IMR-90 (cell line): ENCODE results near the gene COPA. TPM values are rescaled to one million over a fixed set of nuclear protein-coding genes. Genes with fewer than 3 reads are reported as not detected.

Source experiments
- ATAC-seq: fragments of 200-7000 bp; cut with Tn5 transposase; 2 replicates; pipeline ENCODE4 v1.9.1; 2020; ENCODE audit warnings: low read depth, mild to moderate bottlenecking, moderate library complexity
- BruUV-seq: library from RNA; stranded (reverse); fragments of 400-500 nt; replicated peaks from 2 replicates; lab custom pipeline; 2021; lab: Mats Ljungman, UMichigan
- CTCF ChIA-PET: fragments of 300-600 bp; formaldehyde crosslinking; extraction: SDS; loops from one replicate; lab custom pipeline; 2021; ENCODE audit warnings: antibody characterized with exemption; lab: Yijun Ruan, JAX
- POLR2A ChIA-PET: fragments of 300-600 bp; sonication (Branson Sonifier 250); formaldehyde crosslinking; loops from one replicate; lab custom pipeline; 2022; ENCODE audit warnings: antibody characterized with exemption; ENCODE audit not compliant: unreplicated experiment; lab: Charles Lee
- DNase-seq: peaks from one replicate; pipeline ENCODE4 v3.0.0; 2013
- H2AFZ ChIP-seq: replicated peaks from 2 replicates; pipeline ENCODE3; 2013; ENCODE audit warnings: low read length, mild to moderate bottlenecking; ENCODE audit not compliant: poor library complexity
- H2AK5ac ChIP-seq: 2 replicates; pipeline ENCODE4 v1.6.1; 2013; ENCODE audit warnings: low read depth, low read length, inconsistent platforms
- H2AK9ac ChIP-seq: replicated peaks from 2 replicates; pipeline ENCODE3; 2013; ENCODE audit warnings: mild to moderate bottlenecking, low read depth, low read length, moderate library complexity; ENCODE audit not compliant: poor library complexity
- H2BK120ac ChIP-seq: 2 replicates; pipeline ENCODE4 v1.6.1; 2013; ENCODE audit warnings: low read depth, low read length, inconsistent platforms
- H2BK15ac ChIP-seq: 3 replicates; pipeline ENCODE4 v1.6.1; 2013; ENCODE audit warnings: low read depth, low read length, inconsistent platforms
- H2BK20ac ChIP-seq: 2 replicates; pipeline ENCODE4 v1.6.1; 2013; ENCODE audit warnings: low read depth, mild to moderate bottlenecking, inconsistent platforms, low read length, moderate library complexity
- H2BK5ac ChIP-seq: 2 replicates; pipeline ENCODE4 v1.6.1; 2013; ENCODE audit warnings: mild to moderate bottlenecking, low read depth, low read length, inconsistent platforms; ENCODE audit not compliant: poor library complexity, severe bottlenecking
- H3K14ac ChIP-seq: replicated peaks from 2 replicates; pipeline ENCODE4 v1.6.1; 2013; ENCODE audit warnings: low read depth, low read length, inconsistent platforms
- H3K18ac ChIP-seq: 2 replicates; pipeline ENCODE4 v1.6.1; 2013; ENCODE audit warnings: low read depth, low read length, control low read depth
- H3K23ac ChIP-seq: 2 replicates; pipeline ENCODE4 v1.6.1; 2013; ENCODE audit warnings: low read depth, low read length, inconsistent platforms
- H3K27ac ChIP-seq: 2 replicates; pipeline ENCODE4 v1.5.1; 2013; ENCODE audit warnings: mild to moderate bottlenecking, control low read depth, low read length; ENCODE audit not compliant: insufficient read depth
- H3K27me3 ChIP-seq: 2 replicates; pipeline ENCODE4 v1.6.1; 2013; ENCODE audit warnings: low read length; ENCODE audit not compliant: control insufficient read depth, insufficient read depth
- H3K36me3 ChIP-seq: 2 replicates; pipeline ENCODE4 v1.6.1; 2013; ENCODE audit warnings: low read length, mixed read lengths; ENCODE audit not compliant: control insufficient read depth, insufficient read depth
- H3K4ac ChIP-seq: 2 replicates; pipeline ENCODE4 v1.6.1; 2013; ENCODE audit warnings: low read depth, low read length, inconsistent platforms
- H3K4me1 ChIP-seq: 2 replicates; pipeline ENCODE4 v1.6.1; 2013; ENCODE audit warnings: low read length, mixed read lengths; ENCODE audit not compliant: control insufficient read depth, insufficient read depth
- H3K4me2 ChIP-seq: 2 replicates; pipeline ENCODE4 v1.6.1; 2013; ENCODE audit warnings: low read depth, mild to moderate bottlenecking, control low read depth, low read length, moderate library complexity
- H3K4me3 ChIP-seq: 2 replicates; pipeline ENCODE4 v1.5.1; 2013; ENCODE audit warnings: low read depth, mild to moderate bottlenecking, control low read depth, low read length, moderate library complexity; ENCODE audit not compliant: insufficient read depth
- H3K56ac ChIP-seq: 2 replicates; pipeline ENCODE4 v1.6.1; 2013; ENCODE audit warnings: low read length, inconsistent platforms; ENCODE audit not compliant: insufficient read depth; ENCODE audit errors: extremely low read depth
- H3K79me1 ChIP-seq, 2 experiments: 2 replicates each; pipeline ENCODE4 v1.6.1; 2013; ENCODE audit warnings: low read length in 2 of 2, inconsistent platforms in 1 of 2, low read depth in 1 of 2
- H3K9ac ChIP-seq: 2 replicates; pipeline ENCODE4 v1.6.1; 2013; ENCODE audit warnings: low read depth, low read length, control low read depth
- H3K9me1 ChIP-seq: 2 replicates; pipeline ENCODE4 v1.6.1; 2013; ENCODE audit warnings: low read length, inconsistent platforms; ENCODE audit not compliant: insufficient read depth
- H3K9me3 ChIP-seq: 2 replicates; pipeline ENCODE4 v1.6.1; 2013; ENCODE audit warnings: low read length; ENCODE audit not compliant: control insufficient read depth, insufficient read depth
- H4K20me1 ChIP-seq: 2 replicates; pipeline ENCODE4 v1.6.1; 2013; ENCODE audit warnings: low read length, inconsistent platforms; ENCODE audit not compliant: insufficient read depth
- H4K5ac ChIP-seq: 2 replicates; pipeline ENCODE4 v1.6.1; 2013; ENCODE audit warnings: mild to moderate bottlenecking, low read depth, low read length, control low read depth
- H4K8ac ChIP-seq, 2 experiments: 2 replicates each; pipeline ENCODE4 v1.6.1; 2013; ENCODE audit warnings: low read depth in 2 of 2, low read length in 2 of 2, control low read depth in 1 of 2, inconsistent platforms in 1 of 2
- H4K91ac ChIP-seq: 2 replicates; pipeline ENCODE4 v1.6.1; 2013; ENCODE audit warnings: low read depth, low read length, inconsistent platforms; ENCODE audit not compliant: insufficient read depth
- MAFK ChIP-seq: IDR thresholded peaks from 2 replicates; pipeline ENCODE4 v1.6.1; 2012; ENCODE audit warnings: low read depth, low read length, improper control_type of control experiment
- NFE2L2 ChIP-seq: fragments of 150-350 bp; IDR thresholded peaks from 2 replicates; pipeline ENCODE4 v1.6.1; 2016; ENCODE audit warnings: low read depth, mild to moderate bottlenecking, low read length
- RCOR1 ChIP-seq: IDR thresholded peaks from 2 replicates; pipeline ENCODE4 v1.6.1; 2012; ENCODE audit warnings: mild to moderate bottlenecking, low read length, improper control_type of control experiment; ENCODE audit not compliant: insufficient replicate concordance
- SMC3 ChIP-seq: fragments of 150-350 bp; IDR thresholded peaks from 2 replicates; pipeline ENCODE4 v1.6.1; 2016; ENCODE audit warnings: low read depth, mild to moderate bottlenecking, antibody characterized with exemption, low read length, moderate library complexity
- WGBS, 2 experiments: methylation state at CpG; one replicate each; pipeline versions ENCODE4 v1.1.5 to v1.1.7; 2013; ENCODE audit warnings: missing lambda C conversion rate in 2 of 2; ENCODE audit not compliant: insufficient read length in 1 of 2; ENCODE audit errors: extremely low coverage in 2 of 2; 5-methylcytosine and 5-hydroxymethylcytosine counted together
- dilution Hi-C: fragments of 300-500 bp; cut with HindIII; formaldehyde crosslinking; loops from one replicate; pipeline ENCODE4 v1.14.3; 2018; ENCODE audit warnings: low sequenced_read_pairs; ENCODE audit not compliant: unreplicated experiment
- in situ Hi-C: fragments of 300-500 bp; cut with MboI; formaldehyde crosslinking; loops from 3 replicates; pipeline ENCODE4 v1.14.3; 2019; ENCODE audit warnings: low sequenced_read_pairs, inconsistent platforms, mixed read lengths
- intact Hi-C: fragments of 100-400 bp; cut with micrococcal nuclease; formaldehyde crosslinking; loops from 2 replicates; pipeline ENCODE4 v1.10.0; 2022
- polyA plus RNA-seq, 3 experiments: library from polyadenylated mRNA; depleted of rRNA; stranded (reverse); fragments of >200 nt; gene quantifications; 2 replicates each; pipeline ENCODE4 v1.2.3, GENCODE V29; 2012; ENCODE audit warnings: low replicate concordance in 1 of 3
- total RNA-seq: library from RNA; depleted of rRNA; stranded (reverse); fragments of >200 nt; gene quantifications from 2 replicates; pipeline ENCODE4 v1.2.3, GENCODE V29; 2012

COPA gene
- total and polyA plus RNA-seq, 2 of the 4 experiments (the other 2 are of a cell fraction) = 204 to 436 TPM

DNA sequence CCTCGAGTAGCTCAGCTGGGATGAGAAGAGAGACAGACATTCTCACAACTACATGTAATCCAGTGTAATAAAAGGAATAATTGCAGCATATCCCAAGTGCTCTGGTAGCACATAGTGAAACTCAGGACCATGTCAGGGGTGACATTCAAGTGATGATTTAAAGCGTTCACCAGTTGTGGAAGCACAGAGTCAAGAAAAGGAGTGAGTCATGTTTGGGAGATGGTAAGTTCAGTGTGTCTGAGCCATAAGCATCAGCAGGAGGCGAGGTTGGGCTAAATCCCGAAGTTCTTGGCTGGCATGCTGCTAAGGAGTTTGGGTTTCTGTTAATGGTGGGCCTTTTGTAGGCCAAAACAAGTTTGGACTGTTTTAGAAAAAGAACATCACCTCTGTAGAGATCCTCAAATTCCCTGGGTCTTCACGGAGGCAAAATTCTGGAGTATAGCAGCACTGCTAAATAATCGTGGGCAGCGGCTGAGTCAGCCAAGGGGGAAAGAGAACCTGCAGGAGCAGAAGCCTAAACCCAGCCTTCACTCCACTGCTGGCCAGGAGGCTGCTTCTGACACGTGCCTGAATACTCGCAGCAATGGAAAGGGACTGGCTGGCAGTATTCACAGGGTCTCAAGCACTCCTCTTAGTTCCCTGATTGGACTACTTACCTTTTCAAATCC is 16.6 kb upstream of the COPA start:
- 100% methylated on average over 2 of the region's 9 CpGs; no CpG with 5 or more reads in 1 of the 2 experiments for WGBS, 2 experiments
- no peak overlapping the region for H2AK9ac ChIP-seq
- H4K91ac ChIP-seq = no peak overlapping the region
- no peak overlapping the region for H2BK120ac ChIP-seq
- ATAC-seq (no peak; the same call in 1 of the 2 replicates), DNase-seq (peak; percentile 32)
- intact Hi-C loops (no loop called here), in situ Hi-C loops (loop anchor here (10.0 kb wide), 1 partner anchor 265 kb away; the partner anchor contains the start of gene IGSF8), dilution Hi-C loops (no loop called here)
- H3K36me3 ChIP-seq = peaks cover 37% of the 10 kb centered on the region
- ChIA-PET CTCF (no interaction called here), POLR2A (no interaction called here)
- no TSS peak for BruUV-seq
- TF ChIP-seq MAFK (no peak), NFE2L2 (no peak), RCOR1 (no peak), SMC3 (no peak)
- no peak overlapping the region for H3K23ac ChIP-seq
- H3K4me1 ChIP-seq = peaks cover 2% of the 10 kb centered on the region; the same call in 1 of the 2 replicates
- no peak overlapping the region for H3K4me3 ChIP-seq
- H3K18ac ChIP-seq = no peak overlapping the region
- no peak overlapping the region for H2AK5ac ChIP-seq
- H3K14ac ChIP-seq = no peak overlapping the region
- H3K9ac ChIP-seq = no peak overlapping the region
- no peak overlapping the region for H2BK15ac ChIP-seq
- H3K27ac ChIP-seq = no peak overlapping the region
- H4K5ac ChIP-seq = no peak overlapping the region
- no peaks in the 10 kb centered on the region for H3K27me3 ChIP-seq
- H2AFZ ChIP-seq = no peak overlapping the region
- H3K4ac ChIP-seq = no peak overlapping the region
- H2BK20ac ChIP-seq = no peak overlapping the region
- no peaks in the 10 kb centered on the region; the same call in 1 of the 2 replicates for H4K20me1 ChIP-seq
- H3K79me1 ChIP-seq = no peaks in the 10 kb centered on the region
- H3K9me1 ChIP-seq = no peaks in the 10 kb centered on the region; the same call in 1 of the 2 replicates
- no peaks in the 10 kb centered on the region for H3K9me3 ChIP-seq
- no peak overlapping the region for H3K56ac ChIP-seq
- no peak overlapping the region for H4K8ac ChIP-seq
- no peak overlapping the region for H3K4me2 ChIP-seq
- no peak overlapping the region for H2BK5ac ChIP-seq
